Keratinocyte (primary cell): ENCODE measurements around the gene SLC8A1.

Experiments used
- CTCF ChIP-seq, 3 experiments: IDR thresholded peaks in 1 of 3; conservative IDR thresholded peaks in 1 of 3; optimal IDR thresholded peaks in 1 of 3; 2 replicates in 2 of 3; 3 replicates in 1 of 3; pipeline versions ENCODE3 to v1.5.1; 2011; ENCODE audit warnings: low read length in 3 of 3, mild to moderate bottlenecking in 3 of 3, moderate library complexity in 2 of 3, control low read depth in 1 of 3, inconsistent platforms in 1 of 3; ENCODE audit not compliant: insufficient read depth in 2 of 3; ENCODE audit errors: extremely low read depth in 1 of 3
- EZH2 ChIP-seq: IDR thresholded peaks from one replicate; pipeline ENCODE4 v1.6.1; 2012; ENCODE audit warnings: inconsistent platforms, mild to moderate bottlenecking, low read length, moderate library complexity

GRCh38 chr2:40178171-40178778 is 273.6 kb downstream of the SLC8A1 start:
- TF ChIP-seq CTCF (optimal IDR thresholded peaks at IDR 0.05 in 1 of 3, IDR thresholded peaks at IDR 0.05 in 1 of 3, conservative IDR thresholded peaks at IDR 0.05 in 1 of 3; ENCODE audit: extremely low read depth in 1 of 3, insufficient read depth in 2 of 3, low read length in 3 of 3), result no peak
- no peak for TF ChIP-seq EZH2
